ENCODE measurements around the gene FER1L5.

Gene FER1L5

GRCh38 chr2:96693286-96694200 lies 51.0 kb downstream of the FER1L5 start:
- FAIRE-seq, result no peak
- no peak for DNase-seq (ENCODE audit: extremely low spot score, insufficient read length, low read depth)

GRCh38 chr2:96694279-96694678 lies 51.7 kb downstream of the FER1L5 start:
- DNase-seq (ENCODE audit: extremely low spot score, insufficient read length, low read depth), result no peak
- no peak for FAIRE-seq

DNA sequence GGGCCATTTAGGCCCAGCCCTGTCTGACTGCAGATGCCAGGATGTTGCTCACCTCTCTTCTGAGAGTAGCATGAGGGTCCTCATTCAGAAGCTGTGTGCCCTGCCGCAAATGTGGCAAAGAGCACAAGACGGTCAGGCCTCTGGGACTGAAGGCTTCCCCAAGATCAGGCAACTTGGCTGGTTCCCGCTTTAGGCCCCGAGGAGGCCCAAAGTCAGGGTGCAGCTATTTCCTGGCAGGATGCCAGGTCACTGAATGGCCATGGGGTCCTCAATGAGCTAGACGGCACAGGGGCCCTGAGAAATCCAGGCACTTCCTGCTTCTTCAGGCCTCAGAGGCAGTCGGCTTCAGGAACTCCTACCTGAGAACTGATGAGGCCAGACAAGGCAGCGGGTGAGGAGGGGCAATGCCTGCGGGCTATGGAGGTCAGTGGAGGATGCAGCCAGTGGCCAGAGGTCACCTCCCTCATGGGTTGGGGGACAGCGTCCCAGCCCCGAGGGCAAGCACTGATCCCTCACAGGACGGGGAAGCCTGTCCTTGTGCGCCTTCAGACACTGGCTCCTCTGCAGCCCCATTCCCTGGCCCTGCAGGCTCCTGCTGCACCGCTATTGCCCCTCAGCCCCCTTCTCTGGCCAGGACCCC lies 52.4 kb downstream of the FER1L5 start:
- DNase-seq (ENCODE audit: extremely low spot score, insufficient read length, low read depth), result no peak

DNA sequence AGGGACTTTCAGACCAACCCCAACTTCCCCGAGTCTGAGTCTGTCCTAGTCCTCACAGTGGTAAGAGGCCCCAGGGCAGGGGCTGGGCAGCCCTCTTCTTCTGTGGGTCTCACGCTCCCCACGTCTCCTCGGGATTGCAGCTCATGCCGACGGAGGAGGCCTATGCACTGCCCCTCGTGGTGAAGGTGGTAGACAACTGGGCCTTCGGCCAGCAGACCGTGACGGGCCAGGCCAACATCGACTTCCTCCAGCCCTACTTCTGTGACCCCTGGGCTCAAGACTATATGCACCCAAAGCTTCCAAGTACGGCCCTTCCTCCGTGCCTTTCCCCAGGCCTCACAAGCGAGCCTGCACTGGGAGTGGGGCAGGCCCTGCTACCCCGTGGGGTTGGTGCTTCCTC lies 53.0 kb downstream of the FER1L5 start:
- no peak for DNase-seq (ENCODE audit: extremely low spot score, insufficient read length, low read depth)
- FAIRE-seq, result no peak

More for the DNA sequence above, 52.4 kb downstream of the FER1L5 start:
- no peak for FAIRE-seq

DNA sequence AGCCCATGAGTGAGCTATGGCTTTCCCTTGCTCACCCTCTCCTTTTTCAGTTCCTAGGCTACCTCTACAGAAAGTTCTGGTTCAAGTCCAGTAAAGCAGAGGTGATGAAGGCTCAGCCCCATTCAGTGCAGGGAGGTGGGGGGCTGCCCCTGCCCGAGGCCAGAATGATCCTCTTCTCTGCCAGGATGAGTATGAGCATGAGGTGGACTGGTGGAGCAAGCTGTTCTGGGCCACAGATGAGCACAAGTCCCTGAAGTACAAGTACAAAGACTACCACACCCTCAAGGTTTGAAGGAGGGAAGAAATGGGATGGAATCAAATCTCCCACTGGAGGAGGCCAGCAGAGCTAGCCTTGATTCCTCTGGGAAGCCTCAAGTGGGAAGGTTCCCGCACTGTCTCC lies 54.9 kb downstream of the FER1L5 start:
- no peak for DNase-seq (ENCODE audit: extremely low spot score, insufficient read length, low read depth)
- FAIRE-seq, result no peak

- DNase-seq (ENCODE audit: extremely low spot score, insufficient read length, low read depth), result no peak
- FAIRE-seq, result no peak
Measured at GRCh38 chr2:96698221-96698861, 55.8 kb downstream of the FER1L5 start.

GRCh38 chr2:96699021-96699420 lies 56.5 kb downstream of the FER1L5 start:
- DNase-seq (ENCODE audit: extremely low spot score, insufficient read length, low read depth) (no peak), FAIRE-seq (no peak)

- FAIRE-seq (no peak), DNase-seq (ENCODE audit: extremely low spot score, insufficient read length, low read depth) (no peak)
Measured at GRCh38 chr2:96699621-96700020, 57.1 kb downstream of the FER1L5 start.

DNA sequence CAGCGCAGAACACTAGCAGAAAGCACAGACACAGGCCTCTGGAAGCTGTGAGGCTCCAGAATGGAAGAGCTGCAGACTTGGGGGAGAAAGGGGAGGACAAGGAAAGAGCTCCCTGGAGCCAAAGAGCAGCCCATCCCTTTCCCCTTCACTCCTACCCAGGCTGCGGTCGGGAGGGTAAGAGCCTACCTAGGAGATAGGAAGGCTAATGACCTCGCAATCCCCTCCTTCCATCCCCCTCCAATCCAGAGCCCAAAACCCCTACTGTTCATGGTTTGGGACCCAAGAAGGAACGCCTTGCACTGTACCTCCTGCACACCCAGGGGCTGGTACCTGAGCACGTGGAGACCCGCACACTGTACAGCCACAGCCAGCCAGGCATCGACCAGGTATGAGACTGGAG lies 57.5 kb downstream of the FER1L5 start:
- FAIRE-seq (no peak), DNase-seq (ENCODE audit: extremely low spot score, insufficient read length, low read depth) (no peak)

DNA sequence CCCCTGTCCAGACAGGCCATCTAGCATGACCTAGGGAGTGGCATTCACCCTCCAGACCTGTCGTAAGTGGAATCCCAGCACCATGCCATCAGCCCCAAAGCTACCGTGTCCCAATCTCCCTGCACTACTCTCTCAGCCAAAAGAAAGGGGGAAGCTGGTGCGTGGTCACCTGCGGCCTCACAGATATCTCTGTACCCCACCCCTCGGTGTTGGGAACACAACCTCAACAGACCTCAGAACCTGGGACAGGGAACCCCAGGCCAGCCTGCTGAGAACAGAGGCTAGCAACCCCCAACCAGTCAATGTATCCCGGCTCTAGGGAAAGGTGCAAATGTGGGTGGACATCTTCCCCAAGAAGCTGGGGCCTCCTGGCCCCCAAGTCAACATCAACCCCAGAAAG lies 59.1 kb downstream of the FER1L5 start:
- no peak for DNase-seq (ENCODE audit: extremely low spot score, insufficient read length, low read depth)
- no peak for FAIRE-seq

- DNase-seq (ENCODE audit: extremely low spot score, insufficient read length, low read depth) (no peak), FAIRE-seq (no peak)
Measured at GRCh38 chr2:96702098-96702785, 59.7 kb downstream of the FER1L5 start.

DNA sequence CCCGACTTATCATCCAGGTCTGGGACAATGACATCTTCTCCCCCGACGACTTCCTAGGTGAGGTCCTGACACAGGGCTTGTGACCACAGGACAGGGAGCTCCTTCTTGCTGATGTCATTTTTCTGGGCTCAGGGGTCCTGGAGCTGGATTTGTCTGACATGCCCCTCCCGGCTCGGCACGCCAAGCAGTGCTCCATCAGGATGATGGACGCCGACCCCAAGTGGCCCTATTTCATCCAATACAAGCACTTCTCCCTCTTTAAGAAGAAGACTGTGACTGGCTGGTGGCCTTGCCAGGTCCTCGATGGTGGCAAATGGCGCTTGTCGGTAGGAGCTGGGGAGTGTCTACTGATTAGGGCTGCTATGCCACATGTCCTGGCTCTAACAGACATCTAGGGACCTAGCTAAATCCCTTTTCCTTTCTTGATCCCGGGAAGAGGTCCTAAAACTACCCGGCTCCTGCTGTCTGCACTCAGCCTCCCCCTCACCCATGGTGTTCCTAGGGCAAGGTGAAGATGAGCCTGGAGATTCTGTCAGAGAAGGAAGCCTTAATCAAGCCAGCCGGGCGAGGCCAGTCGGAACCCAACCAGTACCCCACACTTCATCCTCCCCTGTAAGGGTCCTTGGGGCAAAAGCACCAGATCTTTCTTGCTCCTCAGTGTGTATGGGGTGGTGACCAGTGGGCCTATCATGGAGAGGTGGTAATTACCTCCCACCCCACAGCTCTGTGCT lies 60.6 kb downstream of the FER1L5 start:
- DNase-seq (ENCODE audit: extremely low spot score, insufficient read length, low read depth), result no peak
- FAIRE-seq, result no peak

- no peak for FAIRE-seq
- DNase-seq (ENCODE audit: extremely low spot score, insufficient read length, low read depth), result no peak
Measured at GRCh38 chr2:96710985-96711384, 68.4 kb downstream of the FER1L5 start.

DNA sequence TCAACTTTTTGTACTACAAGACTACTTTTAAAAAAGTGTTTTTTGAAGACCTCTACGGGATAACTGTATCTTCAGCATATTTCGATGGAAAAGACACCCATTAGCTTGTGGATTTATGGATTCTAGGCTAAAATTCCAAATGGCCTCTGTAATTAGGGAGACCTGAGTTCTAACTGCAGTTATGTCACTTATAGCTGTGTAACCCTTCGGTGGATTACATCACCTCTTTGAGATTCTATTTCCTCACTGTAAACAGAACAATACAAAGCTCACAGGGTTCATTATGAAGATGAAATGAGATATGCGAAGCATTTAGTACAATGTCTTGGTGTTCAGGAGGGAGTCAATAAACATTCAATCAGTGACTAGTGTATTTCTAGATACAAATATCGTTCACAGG lies 73.1 kb downstream of the FER1L5 start:
- FAIRE-seq, result no peak

GRCh38 chr2:96716388-96716787 lies 73.8 kb downstream of the FER1L5 start:
- no peak for FAIRE-seq
- no peak for DNase-seq (ENCODE audit: extremely low spot score, insufficient read length, low read depth)

More for the DNA sequence above, 73.1 kb downstream of the FER1L5 start:
- DNase-seq (ENCODE audit: extremely low spot score, insufficient read length, low read depth), result no peak

GRCh38 chr2:96726131-96726530 lies 83.6 kb downstream of the FER1L5 start:
- no peak for DNase-seq (ENCODE audit: extremely low spot score, insufficient read length, low read depth)
- no peak for FAIRE-seq

DNA sequence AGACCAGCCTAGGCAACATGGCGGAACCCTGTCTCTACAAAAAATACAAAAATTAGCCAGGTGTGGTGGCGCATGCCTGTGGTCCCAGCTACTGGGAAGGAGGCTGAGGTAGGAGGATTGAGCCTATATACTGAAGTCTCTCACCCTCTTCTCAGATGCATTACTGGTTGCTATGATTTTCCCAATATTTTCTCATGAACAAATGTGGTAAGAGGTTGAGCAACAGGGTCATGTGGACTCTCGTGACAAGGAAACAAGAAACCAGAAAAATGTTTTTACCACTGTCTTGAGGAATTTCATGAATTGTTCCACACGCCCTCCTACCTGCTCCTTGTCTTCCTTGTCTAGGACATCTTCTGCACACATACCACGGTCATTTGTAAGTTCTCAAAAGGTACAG lies 84.9 kb downstream of the FER1L5 start:
- FAIRE-seq, result no peak

GRCh38 chr2:96729748-96730147 lies 87.2 kb downstream of the FER1L5 start:
- FAIRE-seq, result no peak
- DNase-seq (ENCODE audit: extremely low spot score, insufficient read length, low read depth), result no peak

More for the DNA sequence above, 84.9 kb downstream of the FER1L5 start:
- DNase-seq (ENCODE audit: extremely low spot score, insufficient read length, low read depth), result no peak

GRCh38 chr2:96730212-96730611 lies 87.6 kb downstream of the FER1L5 start:
- no peak for FAIRE-seq
- DNase-seq (ENCODE audit: extremely low spot score, insufficient read length, low read depth), result no peak

DNA sequence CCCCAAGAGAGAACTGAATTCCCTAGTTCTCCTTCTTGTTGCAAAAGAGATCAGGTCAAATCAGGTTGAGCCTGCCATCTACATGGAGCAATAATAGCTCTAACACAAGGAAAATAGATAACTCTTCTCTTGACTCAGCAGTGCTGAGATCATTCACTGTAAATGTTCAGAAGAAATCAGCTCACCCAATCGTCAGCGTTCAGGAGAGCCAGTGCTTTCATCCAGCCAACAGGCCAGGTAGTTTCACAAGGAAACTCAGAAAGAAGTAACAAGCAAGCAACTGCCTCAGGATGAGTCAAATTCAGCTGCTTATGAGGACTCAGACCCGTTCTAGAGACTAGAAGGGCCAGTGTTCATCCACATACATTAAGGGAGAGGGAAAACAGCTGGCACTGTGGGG lies 91.4 kb downstream of the FER1L5 start:
- no peak for DNase-seq (ENCODE audit: extremely low spot score, insufficient read length, low read depth)
- FAIRE-seq, result no peak

Data from GM18507 (cell line).